Panc1 (cell line): Measurements from ENCODE around the gene ANP32B. TPM values are rescaled to one million over a fixed set of nuclear protein-coding genes. Genes with fewer than 3 reads are reported as not detected.
A peak's percentile ranks its signal among the peaks of the same experiment; 100 is the strongest.

ENCODE experiments used
- ATAC-seq: fragments of 200-7000 bp; cut with Tn5 transposase; 2 replicates; pipeline ENCODE4 v1.9.1; 2020; ENCODE audit warnings: mild to moderate bottlenecking, moderate library complexity
- BruUV-seq: library from RNA; stranded (reverse); fragments of 400-500 nt; replicated peaks from 2 replicates; lab custom pipeline; 2021; lab: Mats Ljungman, UMichigan
- CTCF ChIA-PET: fragments of 300-600 bp; sonication (Branson Sonifier 250); formaldehyde crosslinking; loops from one replicate; lab custom pipeline; 2022; ENCODE audit warnings: antibody characterized with exemption; lab: Charles Lee
- POLR2A ChIA-PET: fragments of 300-600 bp; sonication (Branson Sonifier 250); formaldehyde crosslinking; loops from one replicate; lab custom pipeline; 2022; ENCODE audit warnings: antibody characterized with exemption; lab: Charles Lee
- DNase-seq: peaks from one replicate; pipeline ENCODE4 v3.0.0-alpha.2; 2010; ENCODE audit warnings: low read depth, low spot score
- H3K27ac ChIP-seq: 2 replicates; pipeline ENCODE4 v1.5.1; 2011; ENCODE audit warnings: mild to moderate bottlenecking, low read length, inconsistent platforms
- H3K27me3 ChIP-seq: fragments of 200-500 bp; sonication (Bioruptor generic); 2 replicates; pipeline ENCODE4 v1.6.0; 2014; ENCODE audit warnings: low read length, inconsistent platforms; ENCODE audit not compliant: control insufficient read depth, insufficient read depth
- H3K36me3 ChIP-seq: fragments of 200-500 bp; sonication (Bioruptor generic); 2 replicates; pipeline ENCODE4 v1.5.1; 2014; ENCODE audit warnings: inconsistent platforms, mild to moderate bottlenecking, low read length, moderate library complexity; ENCODE audit not compliant: control insufficient read depth, insufficient read depth
- H3K4me1 ChIP-seq: 2 replicates; pipeline ENCODE4 v1.5.1; 2011; ENCODE audit warnings: inconsistent platforms, mild to moderate bottlenecking, low read length, moderate library complexity; ENCODE audit not compliant: control insufficient read depth, insufficient read depth
- H3K4me3 ChIP-seq, 2 experiments: 2 replicates each; pipeline ENCODE4 v1.5.1; 2011 to 2012; ENCODE audit warnings: low read depth in 2 of 2, low read length in 2 of 2, mild to moderate bottlenecking in 2 of 2, inconsistent platforms in 1 of 2, moderate library complexity in 1 of 2
- H3K9me3 ChIP-seq: fragments of 200-500 bp; sonication (Bioruptor generic); 2 replicates; pipeline ENCODE4 v1.5.1; 2014; ENCODE audit warnings: low read depth, mild to moderate bottlenecking, inconsistent platforms, low read length, moderate library complexity; ENCODE audit not compliant: control insufficient read depth, insufficient read depth
- CTCF ChIP-seq: fragments of 450-650 bp; IDR thresholded peaks from 2 replicates; pipeline ENCODE4 v1.5.1; 2017; ENCODE audit warnings: mild to moderate bottlenecking
- POLR2AphosphoS5 ChIP-seq: IDR thresholded peaks from 2 replicates; pipeline ENCODE4 v1.6.1; 2012; ENCODE audit warnings: mild to moderate bottlenecking, low read depth, low read length, moderate library complexity
- REST ChIP-seq, 2 experiments: IDR thresholded peaks; 2 replicates each; pipeline ENCODE4 v1.6.1; 2011 to 2012; ENCODE audit warnings: low read depth in 2 of 2, control low read depth in 1 of 2, low read length in 1 of 2, mild to moderate bottlenecking in 1 of 2, moderate library complexity in 1 of 2; ENCODE audit not compliant: insufficient read depth in 1 of 2
- SIN3A ChIP-seq: IDR thresholded peaks from 2 replicates; pipeline ENCODE4 v1.6.1; 2012; ENCODE audit warnings: low read depth, mild to moderate bottlenecking, low read length, moderate library complexity, borderline replicate concordance; ENCODE audit not compliant: insufficient read depth
- TCF7L2 ChIP-seq: IDR thresholded peaks from 2 replicates; pipeline ENCODE4 v1.6.1; 2011; ENCODE audit warnings: mild to moderate bottlenecking, low read depth, low read length, inconsistent platforms
- in situ Hi-C: cut with HindIII; loops from 2 replicates; pipeline ENCODE4 v1.10.0; 2016; ENCODE audit warnings: low sequenced_read_pairs, low pct_unique_long_range_greater_than_20kb
- intact Hi-C: fragments of 100-400 bp; cut with micrococcal nuclease; formaldehyde crosslinking; loops from one replicate; pipeline ENCODE4 v1.10.0; 2022; ENCODE audit not compliant: unreplicated experiment
- total RNA-seq: library from RNA; stranded (reverse); gene quantifications from one replicate; pipeline ENCODE4 v1.2.1, GENCODE V29; 2021; ENCODE audit not compliant: unreplicated experiment

The ANP32B gene
- total RNA-seq, 1 experiment from 2014 or later, result 109 TPM

- intact Hi-C loops, result no loop called here
- H3K36me3 ChIP-seq, result no peaks in the 10 kb centered on the region; the same call in 1 of the 2 replicates
- POLR2A ChIA-PET, result no interaction called here
- H3K4me3 ChIP-seq, result no peak overlapping the region
- CTCF ChIA-PET, result no interaction called here
- in situ Hi-C loops, result no loop called here
- DNase-seq (no peak), ATAC-seq (no peak)
- TF ChIP-seq SIN3A (no peak), CTCF (no peak), TCF7L2 (no peak), REST (IDR thresholded peaks at IDR 0.05; ENCODE audit: insufficient read depth in 1 of 2, low read depth in 2 of 2, low read length in 1 of 2) (no peak), POLR2AphosphoS5 (no peak)
- H3K27ac ChIP-seq, result peak overlapping the region; percentile 87; the same call in 1 of the 2 replicates
- H3K27me3 ChIP-seq, result no peaks in the 10 kb centered on the region
- H3K9me3 ChIP-seq, result no peaks in the 10 kb centered on the region
- H3K4me1 ChIP-seq, result peaks cover 6% of the 10 kb centered on the region
- BruUV-seq, result no TSS peak
Observed at GRCh38 chr9:97980918-97981845, 2.0 kb upstream of the ANP32B start.

GRCh38 chr9:97981846-97982682 lies 1.1 kb upstream of the ANP32B start:
- Histone ChIP-seq H3K4me3 (peak overlapping the region; percentile 68), H3K36me3 (no peaks in the 10 kb centered on the region; the same call in 1 of the 2 replicates), H3K9me3 (no peaks in the 10 kb centered on the region), H3K4me1 (peaks cover 13% of the 10 kb centered on the region), H3K27ac (peak overlapping the region; percentile 87), H3K27me3 (no peaks in the 10 kb centered on the region)
- in situ Hi-C loops (no loop called here), intact Hi-C loops (no loop called here)
- ATAC-seq (no peak), DNase-seq (no peak)
- TSS peak; percentile 84 for BruUV-seq
- CTCF ChIA-PET, result interaction anchor here (0.6 kb wide), 1 partner anchor 322 kb away, joined by 10 read pairs; no protein-coding TSS in a partner anchor
- POLR2A ChIA-PET, result interaction anchor here (0.5 to 0.6 kb wide), 2 partner anchors 105 to 384 kb away, joined by 3 to 4 read pairs; no protein-coding TSS in a partner anchor
- TF ChIP-seq POLR2AphosphoS5 (no peak), CTCF (no peak), SIN3A (no peak), TCF7L2 (no peak), REST (IDR thresholded peaks at IDR 0.05; ENCODE audit: insufficient read depth in 1 of 2, low read depth in 2 of 2, low read length in 1 of 2) (no peak)
